Measurements from ENCODE around the gene ANO6.

GRCh38 chr12:45326358-45326975, 110.6 kb downstream of the ANO6 start:
- TF ChIP-seq CTCF (IDR thresholded peaks at IDR 0.05; ENCODE audit: low read depth, low read length) = no peak
- TF ChIP-seq POLR2A (IDR thresholded peaks at IDR 0.05; ENCODE audit: extremely low read depth, insufficient read length) = no peak
- TF ChIP-seq MYC (IDR thresholded peaks at IDR 0.05; ENCODE audit: low read depth, low read length) = no peak

Data from NB4 (cell line).